Liver (tissue), 2 donors: ENCODE results near the gene SEMA6D.

Experiments
- HNF4A ChIP-seq, 2 donors: conservative IDR thresholded peaks; 2 replicates each; pipeline ENCODE4 v1.6.1; 2016; ENCODE audit warnings: antibody characterized with exemption in 2 of 2, mild to moderate bottlenecking in 2 of 2
- TF ChIP-seq, protein P1 (sequence below): IDR thresholded peaks from 2 replicates; pipeline ENCODE4 v1.6.1; 2016; ENCODE audit warnings: antibody characterized with exemption, mild to moderate bottlenecking
- donor health status: healthy.

DNA sequence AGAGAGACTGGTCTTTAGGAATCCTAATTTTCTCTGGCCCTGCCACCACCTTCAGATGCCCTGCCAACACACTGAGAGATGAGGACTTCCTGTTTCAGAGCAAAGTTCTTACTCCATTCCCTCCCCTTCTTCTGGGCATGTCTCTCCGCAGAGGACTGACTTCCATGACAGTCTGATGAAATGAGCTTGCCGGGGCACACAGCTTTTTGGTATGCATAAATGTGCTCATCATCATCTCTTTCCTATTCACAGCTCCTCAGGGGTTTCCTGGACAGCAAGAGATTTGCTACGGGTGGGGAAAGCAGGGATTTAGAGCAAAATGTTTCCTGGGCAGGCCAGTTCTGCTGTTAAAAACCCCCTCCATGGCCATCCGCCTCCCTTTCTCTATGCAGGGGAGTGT is 27.6 kb upstream of the SEMA6D start:
- TF ChIP-seq, protein P1, sequence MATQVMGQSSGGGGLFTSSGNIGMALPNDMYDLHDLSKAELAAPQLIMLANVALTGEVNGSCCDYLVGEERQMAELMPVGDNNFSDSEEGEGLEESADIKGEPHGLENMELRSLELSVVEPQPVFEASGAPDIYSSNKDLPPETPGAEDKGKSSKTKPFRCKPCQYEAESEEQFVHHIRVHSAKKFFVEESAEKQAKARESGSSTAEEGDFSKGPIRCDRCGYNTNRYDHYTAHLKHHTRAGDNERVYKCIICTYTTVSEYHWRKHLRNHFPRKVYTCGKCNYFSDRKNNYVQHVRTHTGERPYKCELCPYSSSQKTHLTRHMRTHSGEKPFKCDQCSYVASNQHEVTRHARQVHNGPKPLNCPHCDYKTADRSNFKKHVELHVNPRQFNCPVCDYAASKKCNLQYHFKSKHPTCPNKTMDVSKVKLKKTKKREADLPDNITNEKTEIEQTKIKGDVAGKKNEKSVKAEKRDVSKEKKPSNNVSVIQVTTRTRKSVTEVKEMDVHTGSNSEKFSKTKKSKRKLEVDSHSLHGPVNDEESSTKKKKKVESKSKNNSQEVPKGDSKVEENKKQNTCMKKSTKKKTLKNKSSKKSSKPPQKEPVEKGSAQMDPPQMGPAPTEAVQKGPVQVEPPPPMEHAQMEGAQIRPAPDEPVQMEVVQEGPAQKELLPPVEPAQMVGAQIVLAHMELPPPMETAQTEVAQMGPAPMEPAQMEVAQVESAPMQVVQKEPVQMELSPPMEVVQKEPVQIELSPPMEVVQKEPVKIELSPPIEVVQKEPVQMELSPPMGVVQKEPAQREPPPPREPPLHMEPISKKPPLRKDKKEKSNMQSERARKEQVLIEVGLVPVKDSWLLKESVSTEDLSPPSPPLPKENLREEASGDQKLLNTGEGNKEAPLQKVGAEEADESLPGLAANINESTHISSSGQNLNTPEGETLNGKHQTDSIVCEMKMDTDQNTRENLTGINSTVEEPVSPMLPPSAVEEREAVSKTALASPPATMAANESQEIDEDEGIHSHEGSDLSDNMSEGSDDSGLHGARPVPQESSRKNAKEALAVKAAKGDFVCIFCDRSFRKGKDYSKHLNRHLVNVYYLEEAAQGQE: no peak
- no peak for TF ChIP-seq HNF4A (conservative IDR thresholded peaks at IDR 0.05)
